ENCODE data around the gene SFI1.
"Not testable (repeated sequence)": the region's sequence is repeated elsewhere in the genome, so short reads cannot be mapped to it uniquely, and the experiment has no call there.

Gene SFI1

GRCh38 chr22:31540966-31541365 lies 44.6 kb downstream of the SFI1 start:
- DNase-seq (ENCODE audit: low read depth in 2 of 2) = no peak

- no peak for DNase-seq (ENCODE audit: low read depth in 2 of 2)
Measured at GRCh38 chr22:31544481-31545480, 48.4 kb downstream of the SFI1 start.

- no peak for DNase-seq (ENCODE audit: low read depth in 2 of 2)
Measured at GRCh38 chr22:31550871-31551370, 54.6 kb downstream of the SFI1 start.

GRCh38 chr22:31556627-31557203 lies 60.4 kb downstream of the SFI1 start:
- no peak for DNase-seq (ENCODE audit: low read depth in 2 of 2)

- DNase-seq (ENCODE audit: low read depth in 2 of 2) = not testable (repeated sequence)
Measured at GRCh38 chr22:31558546-31558945, 62.2 kb downstream of the SFI1 start.

- peak; percentile 24 to 46 for DNase-seq (ENCODE audit: low read depth in 2 of 2)
Measured at GRCh38 chr22:31561238-31561887, 65.0 kb downstream of the SFI1 start.

- DNase-seq (ENCODE audit: low read depth in 2 of 2) = no peak
Measured at GRCh38 chr22:31561970-31562369, 65.6 kb downstream of the SFI1 start.

GRCh38 chr22:31566484-31566883 lies 70.1 kb downstream of the SFI1 start:
- DNase-seq (ENCODE audit: low read depth in 2 of 2) = no peak

- DNase-seq (ENCODE audit: low read depth in 2 of 2) = no peak
Measured at GRCh38 chr22:31567196-31567595, 70.9 kb downstream of the SFI1 start.

- DNase-seq (ENCODE audit: low read depth in 2 of 2) = no peak
Measured at GRCh38 chr22:31567702-31568101, 71.4 kb downstream of the SFI1 start.

- DNase-seq (ENCODE audit: low read depth in 2 of 2) = no peak
Measured at GRCh38 chr22:31569126-31569525, 72.8 kb downstream of the SFI1 start.

GRCh38 chr22:31572939-31573338 lies 76.6 kb downstream of the SFI1 start:
- no peak for DNase-seq (ENCODE audit: low read depth in 2 of 2)

- DNase-seq (ENCODE audit: low read depth in 2 of 2) = no peak
Measured at GRCh38 chr22:31574055-31574670, 77.8 kb downstream of the SFI1 start.

- DNase-seq (ENCODE audit: low read depth in 2 of 2) = no peak
Measured at GRCh38 chr22:31575190-31575589, 78.9 kb downstream of the SFI1 start.

- DNase-seq (ENCODE audit: low read depth in 2 of 2) = no peak
Measured at GRCh38 chr22:31577711-31578110, 81.4 kb downstream of the SFI1 start.

- DNase-seq (ENCODE audit: low read depth in 2 of 2) = no peak
Measured at GRCh38 chr22:31578171-31578570, 81.8 kb downstream of the SFI1 start.

- no peak for DNase-seq (ENCODE audit: low read depth in 2 of 2)
Measured at GRCh38 chr22:31579835-31580242, 83.5 kb downstream of the SFI1 start.

- DNase-seq (ENCODE audit: low read depth in 2 of 2) = no peak
Measured at GRCh38 chr22:31583861-31584485, 87.6 kb downstream of the SFI1 start.

GRCh38 chr22:31584804-31585160 lies 88.4 kb downstream of the SFI1 start:
- no peak for DNase-seq (ENCODE audit: low read depth in 2 of 2)

- DNase-seq (ENCODE audit: low read depth in 2 of 2) = no peak
Measured at GRCh38 chr22:31585161-31585859, 89.0 kb downstream of the SFI1 start.
